K562 (cell line): Measurements from ENCODE around the gene FBLN7. TPM values are rescaled to one million over a fixed set of nuclear protein-coding genes. Genes with fewer than 3 reads are reported as not detected.
A peak's percentile ranks its signal among the peaks of the same experiment; 100 is the strongest.

Experiments
- ATF7 ChIP-seq: fragments of 450-650 bp; IDR thresholded peaks from 2 replicates; pipeline ENCODE4 v1.7.1; 2014; ENCODE audit warnings: mild to moderate bottlenecking, moderate library complexity
- CBFA2T2 ChIP-seq: fragments of 450-650 bp; conservative IDR thresholded peaks from 2 replicates; pipeline ENCODE4 v1.6.1; 2017; ENCODE audit warnings: mild to moderate bottlenecking
- EGR1 ChIP-seq: fragments of 450-650 bp; conservative IDR thresholded peaks from 2 replicates; pipeline ENCODE4 v1.6.1; 2017; ENCODE audit warnings: mild to moderate bottlenecking
- HNRNPLL ChIP-seq: fragments of 200-400 bp; formaldehyde crosslinking; IDR thresholded peaks from 2 replicates; pipeline ENCODE4 v1.6.1; 2017; ENCODE audit warnings: low read length, low read depth, mild to moderate bottlenecking; ENCODE audit not compliant: poor library complexity, severe bottlenecking
- LEF1 ChIP-seq: fragments of 450-650 bp; IDR thresholded peaks from 2 replicates; pipeline ENCODE4 v1.6.1; 2016; ENCODE audit warnings: mild to moderate bottlenecking
- MYC ChIP-seq, 2 experiments: fragments of 250-450 bp in 1 of 2; sonication (Bioruptor Pico) in 1 of 2; IDR thresholded peaks; 2 replicates each; pipeline versions ENCODE4 v1.5.1 to v1.6.1; 2012 to 2021; ENCODE audit warnings: low read depth in 2 of 2, borderline replicate concordance in 1 of 2, improper control_type of control experiment in 1 of 2, low read length in 1 of 2, mild to moderate bottlenecking in 1 of 2, moderate library complexity in 1 of 2
- NCOR1 ChIP-seq: fragments of 450-650 bp; IDR thresholded peaks from 2 replicates; pipeline ENCODE4 v1.6.1; 2016; ENCODE audit warnings: mild to moderate bottlenecking, moderate library complexity
- POLR2A ChIP-seq: fragments of 450-650 bp; conservative IDR thresholded peaks from 2 replicates; pipeline ENCODE4 v1.6.1; 2016
- RCOR1 ChIP-seq, 2 experiments: IDR thresholded peaks; 2 replicates each; pipeline ENCODE4 v1.6.1; 2012; ENCODE audit warnings: low read depth in 2 of 2, low read length in 2 of 2, borderline replicate concordance in 1 of 2, improper control_type of control experiment in 1 of 2
- SOX6 ChIP-seq: fragments of 450-650 bp; IDR thresholded peaks from 2 replicates; pipeline ENCODE4 v1.6.1; 2014; ENCODE audit warnings: mild to moderate bottlenecking
- TAL1 ChIP-seq: fragments of 450-650 bp; IDR thresholded peaks from 2 replicates; pipeline ENCODE4 v1.6.1; 2016; ENCODE audit warnings: mild to moderate bottlenecking
- TEAD4 ChIP-seq, 2 experiments: sonication (generic) in 1 of 2; formaldehyde crosslinking in 1 of 2; IDR thresholded peaks; 2 replicates each; pipeline versions ENCODE4 v1.6.1 to v1.8.0; 2012 to 2022; ENCODE audit warnings: borderline replicate concordance in 1 of 2, inconsistent platforms in 1 of 2, low read length in 1 of 2, mild to moderate bottlenecking in 1 of 2, missing genetic modification reagents in 1 of 2
- YBX1 ChIP-seq: fragments of 450-650 bp; IDR thresholded peaks from 2 replicates; pipeline ENCODE4 v1.7.1; 2016; ENCODE audit warnings: mild to moderate bottlenecking
- ZBTB1 ChIP-seq: sonication (generic); formaldehyde crosslinking; IDR thresholded peaks from 2 replicates; pipeline ENCODE4 v1.8.1; 2023; ENCODE audit warnings: missing genetic modification reagents, low read depth, mild to moderate bottlenecking, borderline replicate concordance
- ZBTB5 ChIP-seq: fragments of 450-650 bp; IDR thresholded peaks from 2 replicates; pipeline ENCODE4 v1.6.1; 2017; ENCODE audit warnings: antibody characterized with exemption
- ZFP30 ChIP-seq: fragments of 250-450 bp; sonication (Bioruptor Pico); IDR thresholded peaks from 2 replicates; pipeline ENCODE4 v1.8.0; 2022; ENCODE audit warnings: moderate library complexity, mild to moderate bottlenecking, inconsistent platforms, borderline replicate concordance
- ZMIZ1 ChIP-seq, 2 experiments: fragments of 150-350 bp in 1 of 2; IDR thresholded peaks; 2 replicates each; pipeline ENCODE4 v1.6.1; 2012 to 2016; ENCODE audit warnings: low read depth in 2 of 2, low read length in 2 of 2, mild to moderate bottlenecking in 1 of 2, moderate library complexity in 1 of 2
- polyA plus RNA-seq, 8 experiments: library from polyadenylated mRNA; depleted of rRNA in 4 of 8; stranded (reverse) in 5 of 8; unstranded in 3 of 8; fragments of >200 nt; fragmentation: Nextera tagmentation in 2 of 8; fragmentation: Illumina TruSeq in 1 of 8; extraction: Ambion mirVana in 2 of 8; extraction: Trizol in 1 of 8; gene quantifications; 2 replicates each; pipeline versions ENCODE4 v1.2.1 to v1.2.3, GENCODE V29; 2011 to 2014; ENCODE audit warnings: inconsistent platforms in 1 of 8, missing spikeins in 1 of 8
- total RNA-seq, 7 experiments: library from RNA; depleted of rRNA in 6 of 7; stranded (reverse); fragments of >200 nt in 6 of 7; fragmentation: Illumina TruSeq in 2 of 7; extraction: Trizol in 2 of 7; gene quantifications; 2 replicates each; pipeline versions ENCODE4 v1.2.1 to v1.2.3, GENCODE V29; 2011 to 2021; ENCODE audit warnings: low replicate concordance in 1 of 7
- TF ChIP-seq, protein P1 (sequence below): fragments of 250-450 bp; sonication (Bioruptor Pico); IDR thresholded peaks from 2 replicates; pipeline ENCODE4 v1.5.0; 2021; ENCODE audit warnings: mild to moderate bottlenecking, borderline replicate concordance

The FBLN7 gene
- total and polyA plus RNA-seq, 9 of the 15 experiments (the other 6 are each of a cell fraction or from before 2014, with no cell fraction given): 0.13 TPM; not detected in 8

DNA sequence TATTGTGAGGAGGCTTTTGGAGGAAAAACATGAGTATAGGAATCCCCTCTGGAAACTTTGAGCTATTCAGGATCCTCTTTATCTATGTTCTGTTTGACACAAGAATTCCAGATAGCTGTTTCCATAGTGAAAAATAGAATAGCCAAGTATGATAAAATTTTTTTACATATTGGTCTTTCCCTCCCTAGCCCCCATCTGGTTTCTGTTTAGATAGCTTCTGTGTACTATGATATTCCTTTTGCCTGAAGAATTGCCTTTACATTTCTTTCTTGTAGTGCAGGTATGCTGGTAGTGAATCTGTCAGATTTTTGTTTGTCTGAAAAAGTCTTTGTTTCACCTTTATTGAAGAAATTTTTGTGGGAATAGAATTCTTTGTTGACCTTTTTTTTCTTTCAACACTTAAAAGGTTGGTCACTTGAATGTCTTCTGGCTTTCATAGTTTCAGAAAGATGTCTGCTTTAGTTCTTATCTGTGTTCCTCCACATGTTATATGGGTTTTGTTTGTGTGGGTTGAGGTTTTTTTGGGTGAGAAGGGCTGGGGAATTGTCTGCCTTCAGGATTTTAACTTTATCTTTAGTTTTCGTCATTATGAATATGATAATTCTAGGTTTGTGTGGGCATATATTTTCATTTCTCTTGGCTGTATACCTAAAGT is 29.9 kb upstream of the FBLN7 start (continued):
- TF ChIP-seq ZBTB5 (no peak), ZMIZ1 (IDR thresholded peaks at IDR 0.05; ENCODE audit: low read depth in 2 of 2, low read length in 2 of 2) (no peak), POLR2A (no peak), HNRNPLL (no peak), CBFA2T2 (peak; percentile 67), YBX1 (no peak), RCOR1 (IDR thresholded peaks at IDR 0.05; ENCODE audit: borderline replicate concordance in 1 of 2, low read depth in 2 of 2, low read length in 2 of 2) (peak in 1 of 2 experiments; percentile 46; a peak in 1 of 4 replicates), SOX6 (peak; percentile 65), MYC (IDR thresholded peaks at IDR 0.05; ENCODE audit: low read depth, low read length) (0 out of 2 replicates have a peak, but pooled peaks have one; percentile 22), MYC (CRISPR knock-in tag; IDR thresholded peaks at IDR 0.05; ENCODE audit: borderline replicate concordance, low read depth) (no peak), EGR1 (peak; percentile 69), TAL1 (peak; percentile 81), ZBTB1 (CRISPR knock-in tag) (peak; percentile 72; the same call in 1 of the 2 replicates), LEF1 (peak; percentile 70; the same call in 1 of the 2 replicates), TEAD4 (IDR thresholded peaks at IDR 0.05; ENCODE audit: low read length) (peak; percentile 70; the same call in 1 of the 2 replicates), TEAD4 (CRISPR knock-in tag; IDR thresholded peaks at IDR 0.05; ENCODE audit: borderline replicate concordance) (no peak), ATF7 (0 out of 2 replicates have a peak, but pooled peaks have one; percentile 11), ZFP30 (CRISPR knock-in tag) (no peak), NCOR1 (peak; percentile 84)
- TF ChIP-seq, protein P1, sequence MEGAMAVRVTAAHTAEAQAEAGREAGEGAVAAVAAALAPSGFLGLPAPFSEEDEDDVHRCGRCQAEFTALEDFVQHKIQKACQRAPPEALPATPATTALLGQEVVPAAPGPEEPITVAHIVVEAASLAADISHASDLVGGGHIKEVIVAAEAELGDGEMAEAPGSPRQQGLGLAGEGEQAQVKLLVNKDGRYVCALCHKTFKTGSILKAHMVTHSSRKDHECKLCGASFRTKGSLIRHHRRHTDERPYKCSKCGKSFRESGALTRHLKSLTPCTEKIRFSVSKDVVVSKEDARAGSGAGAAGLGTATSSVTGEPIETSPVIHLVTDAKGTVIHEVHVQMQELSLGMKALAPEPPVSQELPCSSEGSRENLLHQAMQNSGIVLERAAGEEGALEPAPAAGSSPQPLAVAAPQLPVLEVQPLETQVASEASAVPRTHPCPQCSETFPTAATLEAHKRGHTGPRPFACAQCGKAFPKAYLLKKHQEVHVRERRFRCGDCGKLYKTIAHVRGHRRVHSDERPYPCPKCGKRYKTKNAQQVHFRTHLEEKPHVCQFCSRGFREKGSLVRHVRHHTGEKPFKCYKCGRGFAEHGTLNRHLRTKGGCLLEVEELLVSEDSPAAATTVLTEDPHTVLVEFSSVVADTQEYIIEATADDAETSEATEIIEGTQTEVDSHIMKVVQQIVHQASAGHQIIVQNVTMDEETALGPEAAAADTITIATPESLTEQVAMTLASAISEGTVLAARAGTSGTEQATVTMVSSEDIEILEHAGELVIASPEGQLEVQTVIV (CRISPR knock-in tag): no peak
